ENCODE results near the gene SNTG2. TPM values are rescaled to one million over a fixed set of nuclear protein-coding genes. Genes with fewer than 3 reads are reported as not detected.

Gene SNTG2
- total RNA-seq, 2 experiments from 2014 or later: 0.52 to 1.1 TPM

GRCh38 chr2:1339388-1340140 is 388.9 kb downstream of the SNTG2 start:
- ChIA-PET CTCF (no interaction called here), POLR2A (no interaction called here)

DNA sequence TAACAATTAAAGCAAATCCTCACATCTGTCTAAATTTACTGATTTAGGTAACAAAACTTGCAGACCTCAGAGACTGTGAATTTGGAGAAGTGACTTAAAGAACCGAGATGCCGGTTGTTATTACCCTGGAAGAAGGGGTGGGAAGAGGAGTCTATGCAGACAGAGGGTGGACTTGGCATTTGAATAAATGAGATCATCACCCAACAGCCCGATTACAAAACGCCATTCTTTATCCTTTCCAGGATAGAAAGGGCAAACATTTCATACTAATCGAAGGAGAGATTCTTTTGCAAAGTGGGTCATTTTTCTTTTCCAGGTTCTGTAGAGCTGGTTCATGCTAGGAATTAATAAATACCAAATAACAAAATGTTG is 389.5 kb downstream of the SNTG2 start:
- ChIA-PET CTCF (no interaction called here), POLR2A (no interaction called here)

DNA sequence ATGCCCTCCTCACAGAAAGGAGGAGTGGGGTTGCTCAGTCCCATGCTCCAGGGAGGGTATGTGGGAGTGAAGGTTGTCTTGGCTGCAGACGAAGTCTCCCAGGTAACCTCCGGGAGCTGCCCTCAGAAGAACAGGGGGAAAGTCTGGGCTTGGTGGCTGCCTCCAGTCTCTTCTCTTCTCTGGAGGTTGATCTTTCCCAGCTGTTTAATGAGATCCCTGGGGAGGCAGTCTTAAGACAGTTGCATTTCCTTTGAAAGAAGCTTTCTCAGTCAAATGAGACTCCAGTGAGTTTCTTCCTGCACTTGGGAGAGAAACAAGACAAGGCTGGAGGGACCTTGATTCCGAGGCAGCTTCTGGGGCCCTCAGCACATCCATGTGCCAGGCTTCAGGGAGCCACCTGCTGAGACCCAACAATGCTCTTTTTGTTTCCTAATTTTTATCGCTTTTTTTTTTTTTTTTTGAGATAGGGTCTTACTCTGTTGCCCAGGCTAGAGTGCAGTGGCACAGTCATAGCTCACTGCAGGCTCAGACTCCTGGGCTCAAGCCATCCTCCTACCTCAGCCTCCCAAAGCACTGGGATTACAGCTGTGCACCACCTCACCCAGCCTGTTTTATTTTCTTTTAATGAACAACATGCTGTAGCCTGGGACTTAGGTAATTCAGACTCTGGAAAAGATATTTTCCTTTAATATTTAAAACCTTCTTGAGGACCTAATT is 390.9 kb downstream of the SNTG2 start:
- CTCF ChIA-PET: no interaction called here
- POLR2A ChIA-PET: no interaction called here

- ChIA-PET POLR2A (no interaction called here), CTCF (no interaction called here)
Measured at GRCh38 chr2:1348789-1349188, 398.1 kb downstream of the SNTG2 start.

GRCh38 chr2:1350111-1350510 is 399.5 kb downstream of the SNTG2 start:
- ChIA-PET POLR2A (no interaction called here), CTCF (no interaction called here)

GRCh38 chr2:1353124-1353523 is 402.5 kb downstream of the SNTG2 start:
- CTCF ChIA-PET: no interaction called here

GRCh38 chr2:1353543-1353942 is 402.9 kb downstream of the SNTG2 start:
- ChIA-PET POLR2A (no interaction called here), CTCF (no interaction called here)

More at GRCh38 chr2:1353124-1353523, 402.5 kb downstream of the SNTG2 start:
- POLR2A ChIA-PET: no interaction called here

- ChIA-PET CTCF (no interaction called here), POLR2A (no interaction called here)
Measured at GRCh38 chr2:1360144-1360543, 409.5 kb downstream of the SNTG2 start.

DNA sequence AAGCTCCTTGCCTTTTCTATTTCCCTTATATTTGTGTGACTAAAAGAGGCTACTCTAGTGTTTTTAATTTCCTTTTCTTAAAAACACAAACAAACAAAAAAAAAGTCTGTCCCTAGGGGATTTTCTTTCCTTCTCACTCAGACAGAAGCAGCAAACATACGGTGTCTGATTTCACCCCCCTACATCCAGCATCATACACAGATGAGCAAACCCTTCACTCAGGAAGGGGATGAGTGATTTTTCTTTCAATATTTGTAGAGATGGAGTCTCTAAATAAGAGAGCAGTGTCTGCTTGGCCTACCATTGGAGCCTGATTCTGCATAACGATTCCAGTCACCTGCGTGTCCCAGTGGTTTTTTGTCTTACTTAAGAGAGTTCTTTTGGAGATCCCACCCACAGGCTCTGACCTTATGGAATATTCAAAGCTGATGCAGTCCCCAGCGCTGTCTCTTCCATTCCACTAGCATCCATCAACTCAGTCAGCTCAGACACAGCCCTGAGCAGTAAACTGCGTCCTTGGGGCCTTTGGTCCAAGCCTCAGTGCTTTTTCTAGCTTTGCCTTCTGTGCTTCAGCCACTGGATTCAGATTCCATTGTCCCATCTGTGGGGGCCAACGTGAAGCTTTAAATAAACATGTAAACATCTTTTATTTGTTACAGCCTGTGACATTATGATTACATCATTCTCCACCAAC is 410.1 kb downstream of the SNTG2 start:
- POLR2A ChIA-PET: no interaction called here
- CTCF ChIA-PET: no interaction called here

DNA sequence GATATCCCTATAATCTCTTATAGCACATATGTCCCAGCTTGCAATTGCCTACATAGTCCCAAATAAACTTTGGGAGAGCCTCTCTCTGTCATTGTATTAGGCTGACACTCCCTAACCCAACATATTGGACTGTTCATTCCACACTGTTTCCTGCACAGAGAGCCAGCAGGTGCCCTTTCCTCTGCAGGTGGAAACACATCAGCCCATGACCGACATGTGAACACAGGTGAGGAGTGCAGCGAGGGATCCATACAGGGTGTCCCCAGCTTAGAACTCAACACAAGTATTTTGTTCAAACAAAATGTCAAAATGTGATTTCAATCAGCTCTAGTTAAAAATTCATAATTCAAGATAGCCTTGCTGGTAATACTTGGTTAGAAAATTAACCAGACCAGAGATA is 412.7 kb downstream of the SNTG2 start:
- ChIA-PET POLR2A (no interaction called here), CTCF (no interaction called here)

DNA sequence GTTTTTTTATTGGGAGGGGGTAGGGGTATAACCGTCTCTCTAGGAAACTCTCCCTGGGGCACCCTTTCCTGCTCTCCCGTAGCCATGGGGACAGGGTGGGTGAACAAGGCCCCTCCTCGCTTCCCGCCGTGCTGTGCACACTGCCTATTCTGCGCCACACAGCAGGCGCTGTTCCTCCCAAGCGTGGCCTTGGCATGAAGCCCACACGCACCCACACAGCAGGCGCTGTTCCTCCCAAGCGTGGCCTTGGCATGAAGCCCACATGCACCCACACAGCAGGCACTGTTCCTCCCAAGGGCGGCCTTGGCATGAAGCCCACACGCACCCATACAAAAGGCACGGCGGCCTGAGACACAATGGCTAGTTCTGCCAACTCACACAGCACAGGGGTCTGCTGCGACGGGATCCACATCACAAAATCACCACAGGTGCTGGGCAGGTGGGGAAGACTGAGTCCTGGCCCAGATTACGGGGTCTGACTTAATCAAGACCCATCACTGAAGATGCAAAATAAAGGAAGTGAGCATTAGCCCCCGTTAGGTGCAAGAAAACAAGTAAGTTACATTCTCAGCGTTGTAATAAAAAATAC is 416.0 kb downstream of the SNTG2 start:
- CTCF ChIA-PET: no interaction called here
- POLR2A ChIA-PET: no interaction called here

- CTCF ChIA-PET: no interaction called here
Measured at GRCh38 chr2:1367601-1368000, 417.0 kb downstream of the SNTG2 start.

GRCh38 chr2:1369905-1370304 is 419.3 kb downstream of the SNTG2 start:
- CTCF ChIA-PET: no interaction called here
- POLR2A ChIA-PET: no interaction called here

More at GRCh38 chr2:1367601-1368000, 417.0 kb downstream of the SNTG2 start:
- POLR2A ChIA-PET: no interaction called here

DNA sequence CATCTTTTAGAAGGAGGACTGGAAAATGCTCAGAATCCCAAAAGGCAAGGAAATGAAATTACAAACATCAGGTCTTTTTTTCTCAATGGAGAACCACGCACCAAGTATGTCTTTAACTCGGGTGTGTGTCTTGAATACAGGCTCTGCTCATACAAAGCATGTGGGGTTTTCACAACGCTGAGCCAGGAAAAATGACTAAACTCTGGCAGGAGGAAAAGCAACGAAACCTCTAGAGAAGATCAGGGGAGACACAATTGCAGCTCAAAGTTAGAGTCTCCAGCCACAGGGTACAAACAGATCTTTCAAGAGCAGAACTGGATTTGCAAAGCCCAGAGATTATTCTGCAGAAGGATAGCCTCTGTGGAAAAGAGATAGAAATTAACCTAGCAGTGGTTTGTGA is 419.8 kb downstream of the SNTG2 start:
- ChIA-PET CTCF (no interaction called here), POLR2A (no interaction called here)

DNA sequence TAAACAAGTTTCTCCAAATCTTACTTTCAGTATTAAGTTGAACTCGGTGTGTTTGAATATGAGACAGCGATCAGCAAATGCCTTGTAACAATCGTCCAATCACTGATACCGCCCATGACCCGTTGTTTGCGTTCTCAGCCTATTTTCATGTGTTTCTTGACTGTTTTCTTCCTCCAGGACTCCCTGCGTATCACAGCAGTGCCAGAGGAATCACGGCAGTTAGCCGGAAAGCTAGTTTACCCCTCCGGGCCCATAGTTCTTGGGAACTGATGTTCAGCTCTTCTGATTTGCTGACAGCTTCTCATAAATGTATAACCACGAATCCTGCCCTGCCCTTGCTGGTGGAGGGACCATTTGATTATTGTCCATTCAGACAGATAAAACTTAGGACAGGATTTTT is 420.4 kb downstream of the SNTG2 start:
- ChIA-PET CTCF (no interaction called here), POLR2A (no interaction called here)

DNA sequence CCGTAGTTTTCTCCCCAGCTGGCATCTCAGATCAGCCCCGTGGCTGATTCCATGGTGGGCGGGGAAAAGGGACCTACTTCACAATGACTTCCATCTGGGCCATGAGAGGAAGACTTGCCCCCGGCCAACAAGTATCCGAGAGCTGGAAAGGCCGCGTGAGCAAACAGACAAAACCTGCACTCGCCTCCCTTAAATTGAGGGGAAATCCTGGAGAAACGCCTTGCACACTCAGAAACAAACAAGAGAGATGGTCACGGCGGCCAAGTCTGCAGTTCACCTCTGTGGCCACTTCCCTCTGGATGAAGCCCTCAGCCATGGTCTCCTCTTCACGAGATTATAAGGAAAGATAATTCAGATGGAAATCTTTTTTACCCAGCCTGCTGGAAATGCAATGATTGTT is 423.2 kb downstream of the SNTG2 start:
- ChIA-PET POLR2A (no interaction called here), CTCF (no interaction called here)

DNA sequence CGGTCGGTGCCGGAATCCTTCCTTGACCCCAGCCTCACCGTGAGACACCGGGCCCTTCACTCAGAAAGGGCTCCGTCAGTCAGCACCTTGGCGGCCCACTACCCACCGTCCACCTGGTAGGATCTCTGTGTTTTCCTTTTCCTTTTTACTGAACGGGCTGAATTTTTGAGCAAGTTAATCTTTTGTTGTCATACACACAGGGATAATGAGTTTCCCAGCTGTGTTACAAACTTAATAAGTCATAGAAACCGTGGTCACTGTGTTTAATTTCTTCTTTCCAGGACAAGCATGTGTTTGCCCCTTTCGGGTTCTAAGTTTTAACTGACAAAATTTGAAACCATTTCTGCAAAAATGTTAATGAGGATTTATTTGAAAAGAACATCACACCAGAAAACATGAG is 423.6 kb downstream of the SNTG2 start:
- POLR2A ChIA-PET: no interaction called here
- CTCF ChIA-PET: no interaction called here

DNA sequence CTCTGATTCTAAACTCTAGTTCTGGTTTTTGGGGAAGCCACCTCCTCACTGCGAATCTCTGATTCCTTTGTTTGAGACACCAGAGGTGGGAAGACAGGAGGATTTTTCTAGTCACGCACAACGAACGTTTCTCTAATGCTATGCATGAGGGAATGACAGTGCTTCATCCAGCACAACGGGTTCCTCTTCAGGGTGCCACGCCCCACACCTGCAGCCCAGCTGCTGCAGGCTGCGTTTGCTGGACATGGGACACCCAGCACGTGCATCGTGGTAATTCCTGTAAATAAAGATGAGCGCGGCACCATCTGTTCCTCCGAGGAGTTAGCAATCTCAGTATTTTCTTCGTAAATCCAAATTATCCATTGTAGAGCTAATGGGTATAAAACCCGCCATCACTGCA is 425.1 kb downstream of the SNTG2 start:
- ChIA-PET POLR2A (no interaction called here), CTCF (no interaction called here)

- CTCF ChIA-PET: no interaction called here
Measured at GRCh38 chr2:1377473-1377872, 426.8 kb downstream of the SNTG2 start.

DNA sequence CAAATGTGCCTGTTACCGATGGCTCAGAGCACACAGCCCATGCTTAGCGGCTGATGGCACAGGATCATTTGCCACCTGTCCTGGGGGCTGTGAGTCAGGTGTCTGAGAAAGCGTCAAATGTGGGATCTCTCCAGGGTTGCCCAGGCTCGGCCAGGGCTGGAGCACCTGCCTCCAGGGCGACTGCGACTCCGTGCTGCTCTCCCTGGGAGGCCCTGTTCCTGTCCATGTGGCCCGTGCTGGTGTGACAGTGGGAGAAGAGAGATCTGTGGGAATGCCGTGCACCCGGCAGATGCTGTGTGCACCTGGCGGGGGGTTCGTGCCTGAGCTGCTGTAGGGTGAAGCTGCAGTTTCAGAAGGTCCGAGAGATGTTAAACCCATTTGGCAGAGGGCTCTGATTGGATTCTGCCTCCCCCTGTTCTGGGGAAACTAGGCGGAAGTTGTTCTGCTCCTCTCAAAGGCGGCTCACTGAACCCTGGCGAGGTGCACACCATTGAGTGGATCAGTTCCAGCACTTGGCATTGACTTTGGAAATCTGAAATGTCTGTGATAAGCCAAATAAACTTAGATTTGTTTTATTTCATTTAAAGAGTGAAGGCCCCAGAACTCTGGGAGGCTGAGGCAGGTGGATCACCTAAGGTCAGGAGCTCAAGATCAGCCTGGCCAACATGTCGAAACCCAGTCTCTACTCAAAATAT is 428.0 kb downstream of the SNTG2 start:
- POLR2A ChIA-PET: no interaction called here

More at GRCh38 chr2:1377473-1377872, 426.8 kb downstream of the SNTG2 start:
- POLR2A ChIA-PET: no interaction called here

DNA sequence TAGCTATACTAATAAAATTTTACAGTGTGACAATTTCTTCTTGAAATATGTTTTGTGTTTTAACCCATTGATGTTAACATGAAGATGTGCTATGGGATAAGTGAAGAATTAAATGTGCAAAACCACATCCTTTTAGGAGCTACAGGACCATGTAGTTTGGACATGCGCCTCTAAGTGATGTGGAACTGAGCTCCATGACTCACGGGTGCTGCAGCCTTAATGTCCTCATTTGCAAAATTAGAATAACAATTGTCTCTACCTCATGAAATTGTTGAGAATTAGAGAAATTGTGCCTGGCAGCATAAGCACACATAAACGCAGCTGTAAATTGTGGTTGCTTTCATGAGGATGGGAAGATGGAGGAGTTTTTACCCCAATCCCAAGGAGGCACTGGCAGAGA is 431.0 kb downstream of the SNTG2 start:
- CTCF ChIA-PET: no interaction called here
- POLR2A ChIA-PET: no interaction called here

More for the DNA sequence above, 428.0 kb downstream of the SNTG2 start:
- CTCF ChIA-PET: no interaction called here

All from activated CD8-positive, alpha-beta memory T cell treated with anti-CD3 and anti-CD28 coated beads for 36 hours (primary cell).